CD4-positive, alpha-beta T cell treated with Interferon gamma for 1 hour (primary cell): Measurements from ENCODE around the gene TMEM91.
A peak's percentile ranks its signal among the peaks of the same experiment; 100 is the strongest.
"Not testable (repeated sequence)": the region's sequence is repeated elsewhere in the genome, so short reads cannot be mapped to it uniquely, and the experiment has no call there.

Source experiments
- DNase-seq: peaks from one replicate; pipeline ENCODE4 v3.0.0-alpha.2; 2020

Gene TMEM91

DNA sequence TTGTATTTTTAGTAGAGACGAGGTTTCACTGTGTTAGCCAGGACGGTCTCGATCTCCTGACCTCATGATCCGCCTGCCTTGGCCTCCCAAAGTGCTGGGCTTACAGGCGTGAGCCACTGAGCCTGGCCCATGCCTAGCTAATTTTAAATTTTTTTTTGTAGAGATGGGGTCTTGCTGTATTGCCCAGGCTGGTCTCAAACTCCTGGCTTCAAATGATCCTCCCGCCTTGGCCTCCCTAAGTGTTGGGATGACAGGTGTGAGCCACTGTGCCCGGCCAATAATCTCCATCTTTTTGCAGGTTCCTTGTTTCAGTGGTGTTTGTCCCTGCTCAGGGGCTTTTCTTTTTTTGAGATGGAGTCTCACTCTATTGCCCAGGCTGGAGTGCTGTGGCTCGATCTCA, 5.2 kb downstream of the TMEM91 start:
- not testable (repeated sequence) for DNase-seq

DNA sequence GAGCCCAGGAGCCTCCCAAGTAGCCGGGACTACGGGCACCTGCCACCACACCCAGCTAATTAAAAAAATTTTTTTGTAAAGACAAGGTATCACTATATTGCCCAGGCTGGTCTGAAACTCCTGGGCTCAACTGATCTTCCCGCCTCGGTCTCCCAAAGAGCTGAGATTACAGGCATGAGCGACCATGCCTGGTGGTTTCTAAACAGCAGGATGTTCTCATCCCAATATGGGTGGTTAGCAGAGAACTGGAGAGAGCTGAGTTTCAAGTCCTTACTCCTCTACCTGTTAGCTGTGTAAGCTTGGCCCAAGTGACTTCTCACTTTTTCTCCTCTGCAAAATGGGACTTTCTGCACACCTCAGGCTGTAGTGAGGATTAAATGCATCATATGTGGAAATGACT, 8.0 kb downstream of the TMEM91 start:
- no peak for DNase-seq

DNA sequence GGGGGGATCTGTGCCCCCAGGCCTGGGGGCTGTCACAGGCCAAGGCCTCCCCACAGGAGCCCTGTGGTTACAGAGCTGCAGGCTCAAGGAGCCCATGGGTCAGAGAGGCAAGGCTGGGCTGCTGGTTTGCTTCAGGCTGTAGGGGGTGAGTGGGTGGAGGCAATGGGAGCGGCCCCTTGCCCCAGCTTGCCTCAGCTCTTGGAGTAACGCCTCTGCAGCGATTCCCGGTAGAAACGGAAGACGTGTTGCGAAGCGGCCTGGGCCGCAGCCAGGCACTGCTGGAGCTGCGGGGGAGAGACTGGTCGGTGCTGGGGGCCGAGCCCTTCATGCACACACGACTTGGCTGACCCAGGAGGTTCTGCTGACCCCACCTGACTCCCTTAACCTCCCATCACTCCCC, 10.1 kb downstream of the TMEM91 start:
- DNase-seq: no peak

DNA sequence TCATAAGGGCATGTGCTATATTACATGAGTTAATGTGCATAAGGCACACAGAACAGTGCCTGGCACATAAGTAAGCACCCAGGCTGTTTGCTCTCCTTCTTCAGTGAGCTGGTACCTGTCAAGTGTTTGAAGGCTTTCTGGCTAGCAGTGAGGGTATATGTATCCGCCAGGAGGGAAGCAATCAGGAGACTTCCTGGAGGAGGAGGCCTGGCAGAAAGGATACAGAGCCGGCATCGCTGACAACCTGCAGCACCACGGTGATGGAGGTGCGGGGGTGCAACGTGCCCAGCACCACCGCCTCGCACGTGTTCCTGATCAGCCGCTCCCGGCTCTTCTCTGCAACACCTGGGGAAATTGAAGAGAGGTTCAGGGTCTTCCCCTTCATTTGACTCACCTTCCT, 15.3 kb downstream of the TMEM91 start:
- DNase-seq: no peak

DNA sequence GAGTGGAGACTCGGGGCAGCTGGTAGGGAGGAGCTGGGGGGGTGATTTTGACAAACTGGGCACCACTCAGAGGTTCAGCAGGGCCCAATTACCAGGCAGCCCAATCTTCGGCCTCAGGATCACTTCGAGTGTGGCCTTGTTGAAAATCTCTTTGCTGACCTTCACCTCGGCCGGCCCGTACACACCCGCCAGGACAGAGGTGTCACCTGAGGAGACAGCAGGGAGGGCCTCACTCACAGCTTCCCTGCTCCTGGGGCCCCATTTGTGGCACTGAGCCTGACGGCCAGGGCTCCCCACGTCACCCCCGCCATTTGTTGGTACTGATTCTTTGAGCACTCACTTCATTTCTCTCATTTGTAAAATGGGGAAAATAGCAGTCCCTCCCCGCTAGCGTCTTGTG, 16.4 kb downstream of the TMEM91 start:
- DNase-seq: no peak

DNA sequence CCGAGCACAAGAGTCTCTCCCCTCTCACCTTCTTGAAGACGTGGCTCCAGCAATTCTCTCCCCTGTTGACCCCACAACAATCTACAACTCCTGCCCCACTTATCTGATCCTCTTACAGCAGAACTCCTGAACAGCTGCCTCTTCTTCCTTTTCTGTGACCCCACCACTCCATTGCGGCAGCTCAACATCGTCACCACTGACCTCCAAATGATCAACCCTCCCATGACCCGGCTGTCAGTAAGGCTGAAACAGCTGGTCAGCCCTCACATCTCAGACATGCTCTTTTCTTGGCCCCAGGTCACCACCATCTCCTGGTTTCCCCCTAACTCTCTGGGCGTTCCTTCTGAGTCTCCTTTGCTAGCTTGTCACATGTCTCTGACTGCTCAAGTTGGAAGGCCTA, 19.0 kb downstream of the TMEM91 start:
- no peak for DNase-seq

DNA sequence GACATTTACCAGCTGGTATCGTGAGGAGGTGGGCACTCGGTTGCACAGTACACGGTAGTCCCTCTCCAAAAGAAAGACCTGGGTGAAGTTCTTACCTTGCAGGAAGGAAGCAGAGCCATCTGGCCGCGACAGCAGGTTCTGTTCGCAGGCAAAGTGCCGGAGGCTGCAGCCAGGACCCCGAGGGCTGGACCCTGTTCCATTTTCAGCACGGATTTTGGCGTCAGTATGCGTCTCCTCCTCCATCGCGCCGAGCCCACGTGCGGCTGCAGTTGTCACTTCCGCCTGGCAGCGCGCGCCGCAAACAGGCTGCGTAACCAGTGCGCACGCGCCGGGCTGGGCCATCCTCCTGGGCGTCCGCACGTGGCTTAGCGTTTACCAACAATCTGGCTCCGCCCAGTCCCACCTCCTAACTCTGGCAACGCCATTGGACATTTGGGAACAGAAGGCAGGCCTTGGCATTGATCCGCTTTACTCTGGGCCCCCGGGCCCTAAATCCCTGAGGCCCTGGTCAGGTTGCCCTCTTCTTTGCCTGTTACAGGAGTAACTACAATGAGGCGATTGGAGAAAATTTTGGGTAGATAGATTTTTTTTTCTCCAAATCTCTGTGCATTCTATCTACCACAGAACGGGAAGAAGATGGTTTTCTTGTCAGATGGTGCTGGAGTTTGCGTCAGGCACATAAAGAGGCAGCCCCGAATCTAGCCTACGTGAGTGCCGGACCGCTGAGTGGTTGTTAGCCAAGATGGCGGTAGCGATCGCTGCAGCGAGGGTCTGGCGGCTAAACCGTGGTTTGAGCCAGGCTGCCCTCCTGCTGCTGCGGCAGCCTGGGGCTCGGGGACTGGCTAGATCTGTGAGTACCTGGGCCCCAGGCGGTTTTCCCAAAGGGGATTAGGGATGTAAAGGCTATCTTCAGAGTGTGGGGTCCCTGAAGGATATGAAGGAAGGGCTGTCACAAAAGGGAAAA, 21.0 kb downstream of the TMEM91 start, which contains the start of the genes BCKDHA and EXOSC5:
Gene BCKDHA, plus strand, starts transcription at position 733 of the 964 bp plus-strand sequence. Its CDS starts 10 bp downstream, at position 743.
Gene EXOSC5, minus strand, starts transcription at position 274 of the 964 bp plus-strand sequence. Its CDS starts 31 bp downstream, at position 243.
- DNase-seq: peak; percentile 100

DNA sequence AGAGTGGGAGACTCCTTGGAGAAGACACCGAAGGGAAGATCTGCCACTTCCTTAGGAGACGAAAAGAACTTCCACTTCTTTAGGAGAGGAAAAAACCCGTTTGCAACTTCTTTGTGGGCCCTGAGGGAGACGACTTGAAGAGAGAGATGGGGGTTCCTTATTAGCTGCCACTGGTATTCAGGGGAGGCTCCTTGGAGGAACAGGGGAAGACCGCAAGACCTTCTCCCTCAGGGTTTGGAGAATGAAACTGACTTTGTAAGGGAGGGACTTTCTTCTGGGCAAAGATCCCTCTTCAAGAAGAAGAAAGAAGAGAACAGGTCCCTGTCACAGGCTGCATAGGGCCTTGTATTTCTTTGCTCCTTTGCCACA, 21.7 kb downstream of the TMEM91 start:
- DNase-seq: no peak

DNA sequence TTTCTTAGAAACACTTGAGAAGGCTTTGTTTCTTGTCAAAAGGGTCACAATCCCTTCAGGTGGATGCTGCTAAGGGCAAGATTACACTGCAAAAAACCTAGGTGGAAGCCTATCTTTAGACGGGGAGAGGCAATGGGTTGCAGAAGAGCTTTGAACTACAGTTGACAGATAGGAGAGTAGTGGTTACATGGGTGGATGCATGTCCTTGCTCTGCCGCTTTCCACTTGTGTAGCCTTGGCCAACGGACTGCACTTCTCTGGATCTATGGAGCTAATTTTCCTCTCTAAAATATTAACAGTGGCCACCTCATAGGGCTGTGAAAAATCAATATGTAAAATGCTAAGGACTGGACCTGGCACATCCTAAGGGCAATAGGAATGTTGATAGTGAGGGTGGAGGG, 22.3 kb downstream of the TMEM91 start:
- no peak for DNase-seq

DNA sequence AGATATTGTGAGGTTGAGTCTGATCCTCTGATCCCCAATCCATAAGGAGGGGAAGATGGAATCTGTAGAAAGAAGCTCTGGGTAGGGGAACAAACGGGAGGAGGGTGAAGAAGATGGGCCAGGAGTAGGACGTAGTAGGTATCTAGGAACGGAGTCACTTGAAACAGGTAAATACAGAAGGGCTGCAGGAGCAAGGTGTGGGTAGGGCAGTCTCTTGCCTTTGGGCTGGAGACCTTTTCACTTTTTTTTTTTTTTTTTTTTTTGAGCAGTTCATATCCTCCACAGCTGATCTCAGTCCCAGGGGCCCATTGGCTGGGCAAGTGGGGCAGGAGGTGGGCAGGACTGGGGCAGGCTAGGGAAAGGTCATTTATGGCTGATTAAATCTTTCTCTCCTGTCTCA, 22.8 kb downstream of the TMEM91 start:
- no peak for DNase-seq

DNA sequence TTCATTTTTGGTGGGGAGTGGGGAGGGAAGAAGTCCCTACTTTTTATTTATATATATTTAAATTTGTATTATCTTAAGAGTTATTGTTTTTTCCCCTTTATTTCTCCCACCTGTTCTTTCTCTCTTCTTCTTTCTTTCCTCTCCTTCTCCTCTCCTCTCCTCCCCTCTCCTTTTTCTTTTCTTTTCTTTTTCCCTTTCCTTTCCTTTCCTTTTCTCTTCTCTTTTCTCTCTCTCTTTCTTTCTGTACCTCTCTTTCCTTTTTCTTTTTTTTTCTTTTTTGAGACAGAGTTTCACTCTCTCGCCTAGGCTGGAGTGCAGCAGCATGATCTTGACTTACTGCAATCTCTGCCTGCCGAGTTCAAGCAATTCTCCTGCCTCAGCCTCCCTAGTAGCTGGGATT, 23.2 kb downstream of the TMEM91 start:
- no peak for DNase-seq

DNA sequence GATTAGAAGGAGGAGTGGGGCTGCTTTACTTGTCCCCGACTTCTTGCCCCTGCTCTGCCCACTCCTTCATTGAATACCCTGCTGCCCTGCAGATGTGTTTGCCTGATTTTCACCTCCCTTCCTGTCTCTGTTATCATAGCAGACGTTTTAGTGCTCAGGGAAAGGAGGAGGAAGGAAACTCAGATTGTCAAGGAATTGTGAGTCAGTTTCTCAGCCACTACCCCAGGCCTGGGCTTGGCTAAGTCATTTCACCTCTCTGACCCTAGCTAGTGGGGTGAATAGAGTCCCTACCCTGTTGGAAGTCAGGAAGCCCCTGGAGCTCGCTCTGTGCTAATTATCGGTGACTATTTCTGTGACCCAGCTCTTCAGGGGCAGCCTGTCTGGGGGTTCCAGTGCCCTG, 25.1 kb downstream of the TMEM91 start:
- DNase-seq: no peak

DNA sequence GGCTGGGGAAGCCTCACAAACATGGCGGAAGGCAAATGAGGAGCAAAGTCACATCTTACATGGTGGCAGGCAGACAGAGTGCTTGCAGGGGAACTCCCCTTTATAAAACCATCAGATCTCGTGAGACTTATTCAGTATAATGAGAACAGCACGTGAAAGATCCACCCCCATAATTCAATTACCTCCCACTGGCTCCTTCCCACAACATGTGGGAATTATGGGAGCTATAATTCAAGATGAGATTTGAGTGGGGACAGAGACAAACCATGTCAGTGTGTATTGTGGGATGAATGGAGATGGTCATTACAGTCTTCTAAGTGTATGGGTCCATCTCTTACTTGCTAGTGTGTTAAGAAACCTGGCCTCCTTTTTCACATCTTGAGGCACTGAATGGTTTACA, 25.7 kb downstream of the TMEM91 start:
- DNase-seq: no peak

DNA sequence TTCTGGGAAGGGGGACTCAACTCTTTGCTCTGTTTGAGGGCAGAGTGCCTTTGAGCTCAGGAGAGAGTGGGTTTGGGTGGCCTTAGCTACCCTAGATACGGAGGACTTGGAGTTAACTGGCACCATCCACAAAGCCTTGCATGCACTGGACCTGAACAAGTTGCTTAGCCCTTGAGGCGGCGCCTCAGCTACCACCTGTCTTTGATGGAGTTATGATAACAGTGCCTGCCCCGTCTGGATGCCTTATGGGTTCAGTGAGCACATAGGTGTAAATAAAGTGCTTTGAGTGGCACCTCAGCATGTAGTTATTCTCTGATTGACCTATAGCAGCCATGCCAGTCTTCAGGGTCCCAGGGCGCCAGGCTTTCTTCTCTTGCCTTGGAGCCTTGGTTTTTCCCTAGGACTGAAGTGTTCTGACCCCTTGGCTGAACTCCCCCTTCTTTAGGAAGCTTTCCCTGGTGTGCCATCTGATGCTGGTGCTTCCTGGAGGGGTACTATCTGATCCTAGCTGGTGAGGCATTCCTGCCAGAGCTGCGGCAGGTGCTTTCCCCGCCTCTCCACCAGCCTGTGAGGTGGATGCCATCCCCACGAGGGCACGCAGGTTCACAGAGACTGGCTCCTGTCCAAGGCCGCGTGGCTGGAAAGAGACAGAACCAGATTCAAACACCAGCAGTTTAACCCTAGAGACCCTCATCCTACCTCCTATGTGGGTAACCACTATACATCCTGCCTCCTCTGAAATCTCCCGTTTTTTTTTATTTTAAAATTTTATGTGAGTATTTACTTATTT, 27.0 kb downstream of the TMEM91 start:
- DNase-seq: no peak

DNA sequence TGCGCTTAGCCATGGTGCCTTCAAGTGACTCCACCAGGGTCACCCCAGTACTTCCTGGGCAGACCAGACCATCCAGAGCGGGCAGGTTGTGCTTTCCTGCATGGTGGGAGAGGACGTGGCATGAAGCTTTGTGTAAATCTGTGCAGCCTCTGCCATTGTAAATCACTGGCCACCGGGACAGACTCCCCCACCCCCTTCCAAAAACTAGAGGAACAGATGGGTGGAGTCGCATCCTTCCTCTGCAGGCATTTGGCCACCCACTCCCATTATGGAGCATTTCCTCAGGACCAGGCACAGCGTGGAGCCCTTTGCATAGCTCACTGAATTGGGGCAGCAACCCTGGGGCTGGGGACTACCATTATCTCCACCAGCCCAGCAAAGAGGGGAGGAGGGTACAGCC, 29.4 kb downstream of the TMEM91 start:
- no peak for DNase-seq

DNA sequence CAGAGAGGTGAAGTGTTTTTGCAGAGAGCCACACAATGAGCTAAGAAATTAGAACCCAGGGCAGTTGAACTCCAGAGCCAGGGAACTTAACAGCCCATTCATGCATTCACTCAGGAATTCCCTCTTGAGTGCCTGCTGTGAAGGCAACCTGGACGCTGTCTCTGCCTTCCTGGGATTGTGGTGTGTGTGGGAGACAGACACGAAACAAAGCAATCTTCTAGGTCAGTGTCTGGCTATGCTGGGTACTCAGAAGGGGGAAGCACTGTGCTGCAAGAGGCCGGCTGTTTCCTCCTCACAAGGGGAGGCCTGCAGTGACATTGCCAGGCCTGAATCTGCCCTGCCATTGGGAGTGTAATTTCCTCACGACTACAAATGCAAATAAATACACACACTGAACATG, 30.9 kb downstream of the TMEM91 start:
- no peak for DNase-seq

DNA sequence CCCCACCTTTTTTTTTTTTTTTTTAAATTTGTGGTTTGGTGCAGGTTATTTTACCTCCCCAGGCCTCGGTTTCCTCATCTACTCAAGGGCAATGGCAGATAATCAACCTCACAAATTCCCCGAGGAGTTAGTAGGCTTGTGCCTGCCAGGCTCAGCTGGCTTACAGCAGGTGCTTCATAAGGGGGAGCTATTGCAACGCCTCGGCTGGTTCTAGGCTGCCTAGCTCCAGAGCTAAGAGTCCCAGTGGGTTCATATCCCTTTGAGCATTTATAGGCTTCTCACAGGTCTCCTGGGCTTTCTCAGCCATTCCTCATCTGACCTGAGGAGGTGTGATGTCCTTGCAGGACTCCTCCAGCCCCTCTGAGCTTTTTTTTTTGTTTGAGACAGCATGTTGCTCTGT, 31.9 kb downstream of the TMEM91 start:
- no peak for DNase-seq

DNA sequence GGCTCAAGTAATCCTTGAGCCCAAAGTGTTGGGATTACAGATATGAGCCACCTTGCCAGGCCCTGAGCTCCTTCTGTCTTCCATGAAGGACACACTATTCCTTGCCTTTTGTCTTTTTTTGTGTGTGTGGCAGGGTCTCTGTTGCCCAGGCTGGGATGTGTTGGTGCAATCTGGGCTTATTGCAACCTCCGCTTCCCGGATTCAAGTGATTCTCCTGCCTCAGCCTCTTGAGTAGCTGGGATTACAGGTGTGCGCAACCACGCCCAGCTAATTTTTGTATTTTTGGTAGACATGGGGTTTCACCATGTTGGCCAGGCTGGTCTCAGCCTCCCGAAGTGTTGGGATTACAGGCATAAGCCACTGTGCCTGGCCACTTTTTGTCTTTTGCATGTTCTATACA, 32.5 kb downstream of the TMEM91 start:
- not testable (repeated sequence) for DNase-seq

DNA sequence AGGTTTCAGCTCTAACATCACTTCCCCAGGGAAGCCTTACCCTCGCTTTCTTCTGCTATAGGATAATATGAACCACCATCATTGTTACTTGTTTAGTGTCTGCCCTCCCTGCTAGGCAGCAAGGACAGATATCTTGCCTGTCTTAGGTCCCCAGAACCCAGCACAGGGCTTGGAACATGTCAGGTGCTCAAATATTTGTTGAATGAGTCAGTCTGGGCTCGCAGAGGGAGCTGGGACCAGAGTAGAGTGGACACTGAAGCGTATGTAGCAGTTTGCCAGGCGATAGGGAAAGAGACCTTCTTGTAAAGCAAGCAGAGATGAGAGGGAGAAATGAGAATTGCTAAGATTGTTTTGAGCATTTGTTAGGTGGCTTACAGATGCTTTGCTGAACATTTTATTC, 33.0 kb downstream of the TMEM91 start:
- no peak for DNase-seq

DNA sequence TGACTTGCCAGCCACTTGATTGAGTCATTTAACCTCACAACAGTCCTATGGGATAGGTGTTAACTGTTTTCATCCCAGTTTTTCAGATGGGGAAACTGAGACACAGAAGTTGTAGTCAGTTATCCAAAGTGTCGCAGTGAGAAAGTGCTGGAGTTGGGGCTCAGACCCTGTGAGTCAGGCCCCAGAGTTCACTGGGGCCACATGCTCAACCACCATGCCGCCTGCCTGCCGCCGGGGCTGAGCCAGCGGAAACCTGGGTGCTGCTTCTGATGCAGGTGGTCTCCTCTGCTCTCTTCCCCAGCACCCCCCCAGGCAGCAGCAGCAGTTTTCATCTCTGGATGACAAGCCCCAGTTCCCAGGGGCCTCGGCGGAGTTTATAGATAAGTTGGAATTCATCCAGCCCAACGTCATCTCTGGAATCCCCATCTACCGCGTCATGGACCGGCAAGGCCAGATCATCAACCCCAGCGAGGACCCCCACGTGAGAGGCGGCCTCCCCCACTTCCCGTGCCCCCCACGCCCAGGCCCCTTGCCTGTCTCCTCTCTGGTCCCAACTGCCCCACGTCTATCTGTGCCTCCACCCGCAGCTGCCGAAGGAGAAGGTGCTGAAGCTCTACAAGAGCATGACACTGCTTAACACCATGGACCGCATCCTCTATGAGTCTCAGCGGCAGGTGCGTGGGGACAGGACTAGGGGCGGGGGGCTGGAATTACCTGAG, 34.2 kb downstream of the TMEM91 start:
- DNase-seq: no peak

DNA sequence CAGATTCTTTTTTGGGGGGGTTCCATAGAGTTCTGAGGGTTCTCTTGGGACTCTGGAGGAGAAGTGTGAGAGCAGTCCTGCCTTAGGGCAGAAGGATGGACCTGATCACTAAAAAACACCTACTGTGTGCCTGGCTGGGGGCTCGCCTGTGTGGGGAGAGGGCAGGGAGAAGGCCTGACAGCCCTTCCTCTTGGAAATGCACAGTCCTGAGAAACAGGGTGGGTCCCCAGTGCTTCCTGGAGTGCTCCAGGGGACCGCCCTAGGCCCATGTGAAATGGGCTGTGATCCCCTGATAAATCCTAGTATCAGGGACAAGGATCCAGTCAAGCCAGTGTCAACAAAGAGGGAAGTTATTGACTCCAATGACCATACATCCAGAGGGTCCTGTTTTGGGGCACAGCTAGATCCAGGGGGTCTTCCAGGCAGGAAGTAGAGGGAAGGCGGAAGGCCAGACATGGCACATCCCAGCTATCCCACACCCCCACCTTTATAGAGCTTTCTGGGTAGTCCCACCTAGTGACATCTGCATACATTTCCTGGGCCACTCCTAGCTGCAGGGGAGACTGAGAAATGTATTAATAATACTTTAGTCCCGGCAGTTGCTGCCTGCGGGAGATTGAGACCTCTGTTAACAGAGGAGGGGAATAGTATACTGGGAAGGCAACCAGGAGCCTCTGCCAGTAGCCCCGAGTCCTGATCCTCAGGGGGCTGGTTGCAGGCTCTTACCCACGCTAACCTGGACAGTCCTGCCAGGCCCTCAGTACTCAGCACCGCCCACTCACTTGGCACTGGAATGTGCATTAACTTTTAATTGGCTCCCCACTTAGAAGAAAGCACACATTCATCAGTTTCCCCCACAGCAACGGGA, 35.0 kb downstream of the TMEM91 start:
- no peak for DNase-seq

DNA sequence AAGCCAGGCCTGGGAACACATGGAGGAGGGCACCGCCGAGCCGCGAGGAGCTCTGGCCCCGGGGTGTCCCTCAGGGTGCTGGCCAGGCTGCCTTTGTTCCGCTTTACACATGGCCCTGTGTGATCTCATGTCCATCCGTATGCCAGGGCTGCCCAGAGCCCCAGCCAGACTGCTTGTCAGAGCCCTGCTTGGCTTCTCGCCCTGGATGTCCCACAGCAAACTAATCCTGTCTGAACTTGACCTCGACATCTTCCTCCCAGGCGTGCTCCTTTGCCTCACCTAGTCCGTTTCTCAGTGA, 35.6 kb downstream of the TMEM91 start:
- DNase-seq: no peak
